Measurements from ENCODE around the gene ULK1. TPM values are rescaled to one million over a fixed set of nuclear protein-coding genes. Genes with fewer than 3 reads are reported as not detected.

Gene ULK1
- total RNA-seq, 4 donors from 2014 or later: 27.9 to 81.2 (median 48.6) TPM

GRCh38 chr12:131941116-131941986, 46.9 kb downstream of the ULK1 start:
- Histone ChIP-seq H3K9me3 (no peaks in the 10 kb centered on the region), H3K27ac (no peak overlapping the region), H3K27me3 (no peaks in the 10 kb centered on the region), H3K4me1 (no peaks in the 10 kb centered on the region), H3K4me3 (no peak overlapping the region), H3K36me3 (peaks cover 0 to 45% of the 10 kb centered on the region in 2 donors)
- DNase-seq (no peak), ATAC-seq (no peak)
- TF ChIP-seq POLR2A (IDR thresholded peaks at IDR 0.05) (no peak), CTCF (IDR thresholded peaks at IDR 0.05 in 4 of 5, conservative IDR thresholded peaks at IDR 0.05 in 1 of 5) (no peak)
- in situ Hi-C loops (cut with MboI; ENCODE audit: low sequenced_read_pairs in 4 of 4): loop anchor here in 1 of 4 donors (10.0 kb wide), 1 partner anchor 47 kb away; the partner anchor contains the start of gene ULK1
- intact Hi-C loops (cut with DNase I; ENCODE audit: low total_unique reads): no loop called here

GRCh38 chr12:131941987-131942341, 47.5 kb downstream of the ULK1 start:
- H3K36me3 ChIP-seq: peaks cover 0 to 45% of the 10 kb centered on the region in 2 donors
- ATAC-seq: no peak
- no peak for DNase-seq
- H3K27ac ChIP-seq: no peak overlapping the region
- intact Hi-C loops (cut with DNase I; ENCODE audit: low total_unique reads) (no loop called here), in situ Hi-C loops (cut with MboI; ENCODE audit: low sequenced_read_pairs in 4 of 4) (loop anchor here in 1 of 4 donors (10.0 kb wide), 1 partner anchor 47 kb away; the partner anchor contains the start of gene ULK1)
- no peaks in the 10 kb centered on the region for H3K27me3 ChIP-seq
- no peaks in the 10 kb centered on the region for H3K4me1 ChIP-seq
- no peaks in the 10 kb centered on the region for H3K9me3 ChIP-seq
- H3K4me3 ChIP-seq: no peak overlapping the region
- no peak for TF ChIP-seq CTCF (IDR thresholded peaks at IDR 0.05 in 4 of 5, conservative IDR thresholded peaks at IDR 0.05 in 1 of 5)
- TF ChIP-seq POLR2A (IDR thresholded peaks at IDR 0.05): no peak

DNA sequence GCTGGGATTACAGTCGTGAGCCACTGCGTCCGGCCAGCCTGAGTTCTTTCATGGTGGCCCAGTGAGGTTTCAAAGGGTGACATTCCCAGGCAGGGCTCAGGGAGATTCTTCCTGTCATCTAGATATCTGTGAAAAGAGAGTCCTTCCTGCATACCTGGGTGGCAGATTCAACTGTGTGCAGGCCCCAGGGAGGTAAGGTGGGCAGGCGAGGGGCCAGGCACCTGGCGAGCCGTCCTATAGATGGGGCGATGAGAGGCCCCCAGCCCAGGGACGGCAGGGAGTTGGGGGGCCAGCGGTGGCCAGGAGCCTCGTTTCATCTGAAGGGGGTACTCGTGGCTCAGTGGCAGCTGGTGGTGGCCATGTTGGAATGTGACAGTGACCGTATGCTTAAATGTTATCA, 48.2 kb downstream of the ULK1 start:
- Histone ChIP-seq H3K4me1 (no peaks in the 10 kb centered on the region), H3K4me3 (no peak overlapping the region), H3K27me3 (no peaks in the 10 kb centered on the region), H3K9me3 (no peaks in the 10 kb centered on the region), H3K27ac (no peak overlapping the region), H3K36me3 (peaks cover 0 to 45% of the 10 kb centered on the region in 2 donors)
- ATAC-seq (no peak), DNase-seq (no peak)
- TF ChIP-seq POLR2A (IDR thresholded peaks at IDR 0.05) (no peak), CTCF (IDR thresholded peaks at IDR 0.05 in 4 of 5, conservative IDR thresholded peaks at IDR 0.05 in 1 of 5) (no peak)
- intact Hi-C loops (cut with DNase I; ENCODE audit: low total_unique reads): no loop called here
- in situ Hi-C loops (cut with MboI; ENCODE audit: low sequenced_read_pairs in 4 of 4): loop anchor here in 1 of 4 donors (10.0 kb wide), 1 partner anchor 48 kb away; the partner anchor contains the start of gene ULK1

GRCh38 chr12:131943389-131943788, 49.0 kb downstream of the ULK1 start:
- Histone ChIP-seq H3K4me3 (no peak overlapping the region), H3K27ac (no peak overlapping the region), H3K9me3 (no peaks in the 10 kb centered on the region), H3K36me3 (peaks cover 0 to 45% of the 10 kb centered on the region in 2 donors), H3K27me3 (no peaks in the 10 kb centered on the region), H3K4me1 (no peaks in the 10 kb centered on the region)
- intact Hi-C loops (cut with DNase I; ENCODE audit: low total_unique reads) (no loop called here), in situ Hi-C loops (cut with MboI; ENCODE audit: low sequenced_read_pairs in 4 of 4) (loop anchor here in 1 of 4 donors (10.0 kb wide), 1 partner anchor 49 kb away; the partner anchor contains the start of gene ULK1)
- ATAC-seq: no peak
- no peak for TF ChIP-seq CTCF (IDR thresholded peaks at IDR 0.05 in 4 of 5, conservative IDR thresholded peaks at IDR 0.05 in 1 of 5)
- TF ChIP-seq POLR2A (IDR thresholded peaks at IDR 0.05): no peak
- no peak for DNase-seq
